HUES6 (cell line): ENCODE measurements around the gene ANKRD66.

Experiments used
- H3K27ac ChIP-seq: 2 replicates; pipeline ENCODE4 v1.7.0; 2013; ENCODE audit warnings: low read depth, mild to moderate bottlenecking, low read length, inconsistent platforms
- H3K27me3 ChIP-seq: 2 replicates; pipeline ENCODE4 v1.6.1; 2013; ENCODE audit warnings: low read length; ENCODE audit not compliant: control insufficient read depth, insufficient read depth
- H3K36me3 ChIP-seq: 2 replicates; pipeline ENCODE4 v1.6.1; 2013; ENCODE audit warnings: low read length; ENCODE audit not compliant: control insufficient read depth, insufficient read depth
- H3K4me1 ChIP-seq: 2 replicates; pipeline ENCODE4 v1.6.1; 2013; ENCODE audit warnings: low read length; ENCODE audit not compliant: control insufficient read depth, insufficient read depth
- H3K4me3 ChIP-seq: 2 replicates; pipeline ENCODE4 v1.5.1; 2013; ENCODE audit warnings: low read depth, low read length
- H3K9ac ChIP-seq: one replicate; pipeline ENCODE4 v1.6.1; 2013; ENCODE audit warnings: mild to moderate bottlenecking, low read length
- H3K9me3 ChIP-seq: 2 replicates; pipeline ENCODE4 v1.6.1; 2013; ENCODE audit warnings: low read depth, low read length; ENCODE audit not compliant: control insufficient read depth, insufficient read depth

ANKRD66 gene

GRCh38 chr6:46790355-46790874, 43.7 kb downstream of the ANKRD66 start:
- Histone ChIP-seq H3K9me3 (no peaks in the 10 kb centered on the region), H3K4me3 (no peak overlapping the region), H3K27me3 (no peaks in the 10 kb centered on the region), H3K36me3 (no peaks in the 10 kb centered on the region), H3K9ac (no peak overlapping the region), H3K4me1 (no peaks in the 10 kb centered on the region), H3K27ac (no peak overlapping the region)

- H3K9ac ChIP-seq: no peak overlapping the region
- no peak overlapping the region for H3K4me3 ChIP-seq
- no peaks in the 10 kb centered on the region for H3K36me3 ChIP-seq
- H3K4me1 ChIP-seq: no peaks in the 10 kb centered on the region
- H3K9me3 ChIP-seq: no peaks in the 10 kb centered on the region
- no peaks in the 10 kb centered on the region for H3K27me3 ChIP-seq
- H3K27ac ChIP-seq: no peak overlapping the region
Observed at GRCh38 chr6:46792635-46793034, 45.9 kb downstream of the ANKRD66 start.

GRCh38 chr6:46793138-46793537, 46.4 kb downstream of the ANKRD66 start, which contains the start of gene MEP1A:
Gene MEP1A (plus strand): TSS chr6:46793389. CDS start chr6:46793399, 10 bp downstream.
- no peaks in the 10 kb centered on the region for H3K9me3 ChIP-seq
- H3K9ac ChIP-seq: no peak within 1 kb of the TSS
- no peak within 1 kb of the TSS for H3K27ac ChIP-seq
- no peak within 1 kb of the TSS for H3K4me3 ChIP-seq
- H3K27me3 ChIP-seq: no peaks in the 10 kb centered on the region
- no peaks in the 10 kb centered on the region for H3K36me3 ChIP-seq
- no peaks in the 10 kb centered on the region for H3K4me1 ChIP-seq

- no peak overlapping the region for H3K9ac ChIP-seq
- no peaks in the 10 kb centered on the region for H3K4me1 ChIP-seq
- no peaks in the 10 kb centered on the region for H3K27me3 ChIP-seq
- no peaks in the 10 kb centered on the region for H3K9me3 ChIP-seq
- H3K36me3 ChIP-seq: no peaks in the 10 kb centered on the region
- H3K27ac ChIP-seq: no peak overlapping the region
- H3K4me3 ChIP-seq: no peak overlapping the region
Observed at GRCh38 chr6:46794068-46794467, 47.3 kb downstream of the ANKRD66 start.

- H3K27me3 ChIP-seq: no peaks in the 10 kb centered on the region
- H3K27ac ChIP-seq: no peak overlapping the region
- no peak overlapping the region for H3K4me3 ChIP-seq
- no peaks in the 10 kb centered on the region for H3K36me3 ChIP-seq
- no peak overlapping the region for H3K9ac ChIP-seq
- no peaks in the 10 kb centered on the region for H3K4me1 ChIP-seq
- no peaks in the 10 kb centered on the region for H3K9me3 ChIP-seq
Observed at GRCh38 chr6:46795816-46796215, 49.1 kb downstream of the ANKRD66 start.

GRCh38 chr6:46796848-46797580, 50.3 kb downstream of the ANKRD66 start:
- no peak overlapping the region for H3K4me3 ChIP-seq
- no peaks in the 10 kb centered on the region for H3K9me3 ChIP-seq
- no peaks in the 10 kb centered on the region for H3K27me3 ChIP-seq
- H3K9ac ChIP-seq: no peak overlapping the region
- no peaks in the 10 kb centered on the region for H3K4me1 ChIP-seq
- H3K27ac ChIP-seq: no peak overlapping the region
- H3K36me3 ChIP-seq: no peaks in the 10 kb centered on the region

GRCh38 chr6:46799657-46800056, 52.9 kb downstream of the ANKRD66 start:
- Histone ChIP-seq H3K4me1 (no peaks in the 10 kb centered on the region), H3K27ac (no peak overlapping the region), H3K36me3 (no peaks in the 10 kb centered on the region), H3K27me3 (no peaks in the 10 kb centered on the region), H3K9me3 (no peaks in the 10 kb centered on the region), H3K9ac (no peak overlapping the region), H3K4me3 (no peak overlapping the region)

GRCh38 chr6:46808806-46809205, 62.1 kb downstream of the ANKRD66 start:
- H3K4me3 ChIP-seq: no peak overlapping the region
- no peaks in the 10 kb centered on the region for H3K36me3 ChIP-seq
- no peak overlapping the region for H3K27ac ChIP-seq
- no peak overlapping the region for H3K9ac ChIP-seq
- no peaks in the 10 kb centered on the region for H3K27me3 ChIP-seq
- no peaks in the 10 kb centered on the region for H3K4me1 ChIP-seq
- no peaks in the 10 kb centered on the region for H3K9me3 ChIP-seq
